GM23248 (cell line): Measurements from ENCODE around the gene SYT13. TPM values are rescaled to one million over a fixed set of nuclear protein-coding genes. Genes with fewer than 3 reads are reported as not detected.

Source experiments
- DNase-seq: peaks from one replicate; pipeline ENCODE4 v3.0.0-alpha.2; 2015
- H2AFZ ChIP-seq: fragments of 200-600 bp; sonication (generic); 2 replicates; pipeline ENCODE4 v1.6.1; 2016; ENCODE audit warnings: antibody characterized with exemption
- H3F3A ChIP-seq: fragments of 200-600 bp; sonication (generic); 2 replicates; pipeline ENCODE4 v1.6.1; 2016; ENCODE audit warnings: mild to moderate bottlenecking, antibody characterized with exemption, mixed run types; ENCODE audit not compliant: insufficient read depth
- H3K27ac ChIP-seq: fragments of 200-600 bp; sonication (generic); 2 replicates; pipeline ENCODE4 v1.5.1; 2016; ENCODE audit warnings: mild to moderate bottlenecking
- H3K27me3 ChIP-seq: fragments of 200-600 bp; sonication (generic); replicated peaks from 2 replicates; pipeline ENCODE4 v1.6.1; 2016; ENCODE audit warnings: mild to moderate bottlenecking; ENCODE audit not compliant: insufficient read depth
- H3K36me3 ChIP-seq: fragments of 200-600 bp; sonication (generic); 2 replicates; pipeline ENCODE4 v1.6.1; 2016; ENCODE audit warnings: low read depth, mild to moderate bottlenecking
- H3K4me1 ChIP-seq: fragments of 200-600 bp; sonication (generic); 2 replicates; pipeline ENCODE4 v1.6.1; 2016; ENCODE audit warnings: mild to moderate bottlenecking; ENCODE audit not compliant: insufficient read depth
- H3K4me2 ChIP-seq: fragments of 200-600 bp; sonication (generic); one replicate; pipeline ENCODE4 v1.6.1; 2016; ENCODE audit warnings: mild to moderate bottlenecking; ENCODE audit not compliant: unreplicated experiment
- H3K4me3 ChIP-seq: fragments of 200-600 bp; sonication (generic); 2 replicates; pipeline ENCODE4 v1.5.1; 2016; ENCODE audit warnings: mild to moderate bottlenecking
- H3K79me2 ChIP-seq: fragments of 200-600 bp; sonication (generic); 2 replicates; pipeline ENCODE4 v1.6.1; 2016; ENCODE audit warnings: mild to moderate bottlenecking; ENCODE audit not compliant: insufficient read depth
- H3K9ac ChIP-seq: fragments of 200-600 bp; sonication (generic); 2 replicates; pipeline ENCODE4 v1.6.1; 2016; ENCODE audit warnings: mild to moderate bottlenecking
- H3K9me2 ChIP-seq: fragments of 200-600 bp; sonication (generic); 2 replicates; pipeline ENCODE4 v1.6.1; 2016; ENCODE audit warnings: mixed run types, mild to moderate bottlenecking, moderate library complexity; ENCODE audit not compliant: insufficient read depth
- H3K9me3 ChIP-seq: fragments of 200-600 bp; sonication (generic); one replicate; pipeline ENCODE4 v1.6.1; 2017; ENCODE audit warnings: low read depth
- H4K20me1 ChIP-seq: fragments of 200-600 bp; sonication (generic); 2 replicates; pipeline ENCODE4 v1.6.0; 2016; ENCODE audit not compliant: insufficient read depth
- EZH2 ChIP-seq: fragments of 200-600 bp; sonication (generic); IDR thresholded peaks from 2 replicates; pipeline ENCODE4 v1.6.1; 2018; ENCODE audit warnings: antibody characterized with exemption, mild to moderate bottlenecking; ENCODE audit not compliant: insufficient read depth, poor library complexity, severe bottlenecking
- EZH2phosphoT487 ChIP-seq: fragments of 200-600 bp; sonication (generic); IDR thresholded peaks from 2 replicates; pipeline ENCODE4 v1.6.1; 2018; ENCODE audit warnings: antibody characterized with exemption, moderate library complexity, mild to moderate bottlenecking, low read depth; ENCODE audit not compliant: insufficient read depth
- WGBS, 2 experiments: methylation state at CpG; one replicate each; pipeline ENCODE4 v1.1.6; 2015 to 2017; ENCODE audit warnings: low lambda C conversion rate in 2 of 2, low coverage in 1 of 2; ENCODE audit errors: missing lambda C conversion rate in 2 of 2; 5-methylcytosine and 5-hydroxymethylcytosine counted together
- in situ Hi-C: fragments of 300-500 bp; cut with MboI; formaldehyde crosslinking; loops from 2 replicates; pipeline ENCODE4 v1.15.0; 2020
- polyA plus RNA-seq: library from polyadenylated mRNA; unstranded; fragments of >200 nt; fragmentation: Nextera tagmentation; extraction: Ambion mirVana; gene quantifications from 2 replicates; pipeline ENCODE4 v1.2.1, GENCODE V29; 2016
- total RNA-seq: library from RNA; depleted of rRNA; stranded (reverse); fragments of >200 nt; shearing (Covaris generic); gene quantifications from 2 replicates; pipeline ENCODE4 v1.2.3, GENCODE V29; 2014

SYT13 gene
- total and polyA plus RNA-seq, 2 experiments from 2014 or later = not detected

DNA sequence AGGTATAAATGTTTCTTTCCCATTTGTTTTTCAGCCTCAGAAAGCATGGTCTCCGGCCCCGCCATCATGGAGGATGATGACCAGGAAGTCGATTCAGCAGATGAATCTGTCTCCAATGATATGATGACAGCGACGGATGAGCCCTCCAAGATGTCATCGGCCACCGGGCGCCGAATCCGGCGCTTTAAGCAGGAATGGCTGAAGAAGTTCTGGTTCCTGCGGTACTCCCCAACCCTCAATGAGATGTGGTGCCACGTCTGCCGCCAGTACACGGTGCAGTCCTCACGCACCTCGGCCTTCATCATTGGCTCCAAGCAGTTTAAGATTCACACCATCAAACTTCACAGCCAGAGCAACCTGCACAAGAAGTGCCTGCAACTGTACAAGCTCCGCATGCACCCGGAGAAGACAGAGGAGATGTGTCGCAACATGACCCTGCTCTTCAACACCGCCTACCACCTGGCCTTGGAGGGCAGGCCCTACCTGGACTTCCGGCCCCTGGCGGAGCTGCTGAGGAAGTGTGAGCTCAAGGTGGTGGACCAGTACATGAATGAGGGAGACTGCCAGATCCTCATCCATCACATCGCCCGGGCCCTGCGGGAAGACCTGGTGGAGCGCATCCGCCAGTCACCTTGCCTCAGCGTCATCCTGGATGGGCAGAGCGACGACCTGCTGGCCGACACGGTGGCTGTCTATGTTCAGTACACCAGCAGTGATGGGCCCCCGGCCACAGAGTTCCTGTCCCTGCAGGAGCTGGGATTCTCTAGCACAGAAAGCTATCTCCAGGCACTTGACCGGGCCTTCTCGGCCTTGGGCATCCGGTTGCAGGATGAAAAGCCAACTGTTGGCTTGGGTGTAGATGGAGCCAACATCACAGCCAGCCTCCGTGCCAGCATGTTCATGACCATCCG lies 59.9 kb downstream of the SYT13 start:
- 90 to 93% methylated on average over 39 of the region's 39 CpGs for WGBS, 2 experiments
- no peak overlapping the region for H2AFZ ChIP-seq
- in situ Hi-C loops = no loop called here
- H3F3A ChIP-seq = no peaks in the 10 kb centered on the region
- no peak for DNase-seq
- H3K27ac ChIP-seq = no peak overlapping the region
- H3K9ac ChIP-seq = no peak overlapping the region
- no peaks in the 10 kb centered on the region for H4K20me1 ChIP-seq
- H3K9me3 ChIP-seq = no peaks in the 10 kb centered on the region
- TF ChIP-seq EZH2phosphoT487 = no peak
- TF ChIP-seq EZH2 = no peak
- H3K4me1 ChIP-seq = no peaks in the 10 kb centered on the region
- H3K79me2 ChIP-seq = no peaks in the 10 kb centered on the region
- no peaks in the 10 kb centered on the region for H3K27me3 ChIP-seq
- H3K9me2 ChIP-seq = no peaks in the 10 kb centered on the region
- H3K4me3 ChIP-seq = no peak overlapping the region
- H3K4me2 ChIP-seq = no peak overlapping the region
- no peaks in the 10 kb centered on the region for H3K36me3 ChIP-seq

DNA sequence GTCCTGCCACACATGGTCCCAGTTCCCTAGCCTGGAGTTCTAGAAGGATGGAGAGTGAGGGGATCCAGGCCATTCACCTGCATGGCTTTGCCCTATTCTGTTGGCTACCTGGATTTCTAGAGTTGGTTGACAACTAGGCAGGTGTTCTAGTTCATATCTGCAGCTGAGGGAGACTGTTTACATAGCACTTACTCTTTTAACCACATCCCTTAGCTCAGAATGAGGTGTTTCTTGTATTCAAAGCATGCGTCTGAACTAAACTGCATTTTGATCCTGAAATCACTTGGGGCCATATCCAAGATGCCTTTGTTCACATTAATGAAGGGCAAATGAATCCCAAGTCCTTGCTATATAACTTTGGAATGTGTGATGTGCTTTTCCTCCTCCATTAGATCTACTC lies 60.9 kb downstream of the SYT13 start:
- Histone ChIP-seq H4K20me1 (no peaks in the 10 kb centered on the region), H3F3A (no peaks in the 10 kb centered on the region), H3K36me3 (no peaks in the 10 kb centered on the region), H3K9ac (no peak overlapping the region), H3K4me2 (no peak overlapping the region), H3K9me3 (no peaks in the 10 kb centered on the region), H3K4me3 (no peak overlapping the region), H3K27me3 (no peaks in the 10 kb centered on the region), H3K4me1 (no peaks in the 10 kb centered on the region), H3K9me2 (no peaks in the 10 kb centered on the region), H2AFZ (no peak overlapping the region), H3K27ac (no peak overlapping the region), H3K79me2 (no peaks in the 10 kb centered on the region)
- in situ Hi-C loops = no loop called here
- no peak for DNase-seq
- TF ChIP-seq EZH2phosphoT487 (no peak), EZH2 (no peak)
- WGBS, 2 experiments = 29 to 45% methylated on average over 1 of the region's 1 CpG

DNA sequence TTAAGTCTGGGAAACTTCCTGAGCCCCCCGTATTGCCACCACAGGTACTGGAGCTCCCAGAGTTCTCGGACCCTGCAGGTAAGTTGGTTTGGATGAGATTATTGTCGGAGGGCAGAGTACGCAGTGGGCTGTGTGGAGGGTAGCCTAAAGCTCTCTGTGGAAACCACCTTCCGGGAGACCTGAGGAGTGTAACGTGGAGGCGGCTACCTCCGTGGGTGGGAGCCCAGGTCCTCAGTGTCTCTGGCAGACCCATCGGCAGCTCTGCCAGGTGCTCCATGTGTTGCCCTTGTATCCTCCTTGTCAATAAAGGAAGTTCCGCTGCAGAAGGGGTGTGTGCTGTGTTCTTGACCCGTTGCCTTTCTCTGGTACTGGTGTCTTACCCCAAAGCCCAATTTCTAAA lies 61.4 kb downstream of the SYT13 start:
- Histone ChIP-seq H3K36me3 (no peaks in the 10 kb centered on the region), H3K9me2 (no peaks in the 10 kb centered on the region), H3K9me3 (no peaks in the 10 kb centered on the region), H3K4me1 (no peaks in the 10 kb centered on the region), H3K79me2 (no peaks in the 10 kb centered on the region), H3K27ac (no peak overlapping the region), H3K27me3 (no peaks in the 10 kb centered on the region), H3K4me3 (no peak overlapping the region), H3F3A (no peaks in the 10 kb centered on the region), H4K20me1 (no peaks in the 10 kb centered on the region), H3K9ac (no peak overlapping the region), H2AFZ (no peak overlapping the region), H3K4me2 (no peak overlapping the region)
- TF ChIP-seq EZH2 = no peak
- no peak for TF ChIP-seq EZH2phosphoT487
- in situ Hi-C loops = no loop called here
- WGBS, 2 experiments = 86 to 88% methylated on average over 11 of the region's 11 CpGs
- DNase-seq = no peak

- TF ChIP-seq EZH2 (no peak), EZH2phosphoT487 (no peak)
- no peak overlapping the region for H3K4me2 ChIP-seq
- no peaks in the 10 kb centered on the region for H3K4me1 ChIP-seq
- 62 to 77% methylated on average over 5 of the region's 5 CpGs for WGBS, 2 experiments
- H3K9me2 ChIP-seq = no peaks in the 10 kb centered on the region
- in situ Hi-C loops = no loop called here
- H3K79me2 ChIP-seq = no peaks in the 10 kb centered on the region
- no peak for DNase-seq
- H3K4me3 ChIP-seq = no peak overlapping the region
- H3K27me3 ChIP-seq = no peaks in the 10 kb centered on the region
- H3F3A ChIP-seq = no peaks in the 10 kb centered on the region
- H3K36me3 ChIP-seq = no peaks in the 10 kb centered on the region
- no peak overlapping the region for H2AFZ ChIP-seq
- no peaks in the 10 kb centered on the region for H3K9me3 ChIP-seq
- no peak overlapping the region for H3K27ac ChIP-seq
- no peak overlapping the region for H3K9ac ChIP-seq
- no peaks in the 10 kb centered on the region for H4K20me1 ChIP-seq
Observed at GRCh38 chr11:45223496-45223895, 62.6 kb downstream of the SYT13 start.
